ENCODE results near the gene EPB41L4B. TPM values are rescaled to one million over a fixed set of nuclear protein-coding genes. Genes with fewer than 3 reads are reported as not detected.

Gene EPB41L4B
- total RNA-seq, 1 experiment from 2014 or later: 8.1 TPM

GRCh38 chr9:109145051-109145450 is 175.8 kb downstream of the EPB41L4B start:
- ATAC-seq (no peak), DNase-seq (ENCODE audit: low read depth, low spot score) (no peak)
- ChIA-PET RAD21 (ENCODE audit: low non-redundant PET in 1 of 2, low total read pairs in 2 of 2, uncharacterized antibody in 2 of 2, unreplicated experiment in 2 of 2) (no interaction called here), CTCF (no interaction called here), POLR2A (no interaction called here)
- Histone ChIP-seq H3K79me2 (ENCODE audit: insufficient read depth, low read length) (no peaks in the 10 kb centered on the region), H3K4me1 (ENCODE audit: control insufficient read depth in 1 of 2, insufficient read depth in 2 of 2, low read length in 2 of 2) (peaks cover 0 to 9% of the 10 kb centered on the region in 2 experiments; a peak in 2 of 4 replicates), H4K20me1 (ENCODE audit: insufficient read depth) (no peaks in the 10 kb centered on the region), H2AFZ (ENCODE audit: low read depth, low read length, poor library complexity, severe bottlenecking) (no peak overlapping the region), H3K27ac (ENCODE audit: low read depth, low read length) (no peak overlapping the region), H3K4me2 (ENCODE audit: low read length) (no peak overlapping the region), H3K9ac (ENCODE audit: low read length) (no peak overlapping the region), H3K9me3 (ENCODE audit: control insufficient read depth in 1 of 2, insufficient read depth in 1 of 2, low read depth in 1 of 2, low read length in 2 of 2) (no peaks in the 10 kb centered on the region), H3K27me3 (ENCODE audit: insufficient read depth, low read length) (no peaks in the 10 kb centered on the region), H3K9me2 (ENCODE audit: insufficient read depth) (no peaks in the 10 kb centered on the region), H3K4me3 (replicated peaks in 1 of 2; ENCODE audit: low read depth in 1 of 2, low read length in 2 of 2) (no peak overlapping the region), H3K36me3 (ENCODE audit: control insufficient read depth in 1 of 2, insufficient read depth in 2 of 2, low read length in 2 of 2) (no peaks in the 10 kb centered on the region)
- BruUV-seq (replicated peaks): no TSS peak
- TF ChIP-seq CTCF (IDR thresholded peaks at IDR 0.05 in 2 of 3, conservative IDR thresholded peaks at IDR 0.05 in 1 of 3; ENCODE audit: borderline replicate concordance in 1 of 3, insufficient read depth in 1 of 3, low read depth in 2 of 3, low read length in 2 of 3) (no peak), REST (IDR thresholded peaks at IDR 0.05; ENCODE audit: low read depth) (no peak), YY1 (IDR thresholded peaks at IDR 0.05; ENCODE audit: extremely low read depth, insufficient replicate concordance, low read depth, low read length) (no peak), EZH2phosphoT487 (IDR thresholded peaks at IDR 0.05; ENCODE audit: borderline replicate concordance) (no peak), ZFX (IDR thresholded peaks at IDR 0.05) (no peak)
- TF ChIP-seq, protein P1, sequence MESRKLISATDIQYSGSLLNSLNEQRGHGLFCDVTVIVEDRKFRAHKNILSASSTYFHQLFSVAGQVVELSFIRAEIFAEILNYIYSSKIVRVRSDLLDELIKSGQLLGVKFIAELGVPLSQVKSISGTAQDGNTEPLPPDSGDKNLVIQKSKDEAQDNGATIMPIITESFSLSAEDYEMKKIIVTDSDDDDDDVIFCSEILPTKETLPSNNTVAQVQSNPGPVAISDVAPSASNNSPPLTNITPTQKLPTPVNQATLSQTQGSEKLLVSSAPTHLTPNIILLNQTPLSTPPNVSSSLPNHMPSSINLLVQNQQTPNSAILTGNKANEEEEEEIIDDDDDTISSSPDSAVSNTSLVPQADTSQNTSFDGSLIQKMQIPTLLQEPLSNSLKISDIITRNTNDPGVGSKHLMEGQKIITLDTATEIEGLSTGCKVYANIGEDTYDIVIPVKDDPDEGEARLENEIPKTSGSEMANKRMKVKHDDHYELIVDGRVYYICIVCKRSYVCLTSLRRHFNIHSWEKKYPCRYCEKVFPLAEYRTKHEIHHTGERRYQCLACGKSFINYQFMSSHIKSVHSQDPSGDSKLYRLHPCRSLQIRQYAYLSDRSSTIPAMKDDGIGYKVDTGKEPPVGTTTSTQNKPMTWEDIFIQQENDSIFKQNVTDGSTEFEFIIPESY (IDR thresholded peaks at IDR 0.05; ENCODE audit: extremely low read depth, insufficient replicate concordance, low read length): no peak
- intact Hi-C loops (cut with micrococcal nuclease): no loop called here
